GM21619 (cell line): ENCODE data around the gene OR52A5.
"Not testable (repeated sequence)": the region's sequence is repeated elsewhere in the genome, so short reads cannot be mapped to it uniquely, and the experiment has no call there.

Experiments used
- ATAC-seq: cut with Tn5 transposase; IDR thresholded peaks from one replicate; pipeline ENCODE4 v1.9.1; 2021; ENCODE audit not compliant: unreplicated experiment

Gene OR52A5

DNA sequence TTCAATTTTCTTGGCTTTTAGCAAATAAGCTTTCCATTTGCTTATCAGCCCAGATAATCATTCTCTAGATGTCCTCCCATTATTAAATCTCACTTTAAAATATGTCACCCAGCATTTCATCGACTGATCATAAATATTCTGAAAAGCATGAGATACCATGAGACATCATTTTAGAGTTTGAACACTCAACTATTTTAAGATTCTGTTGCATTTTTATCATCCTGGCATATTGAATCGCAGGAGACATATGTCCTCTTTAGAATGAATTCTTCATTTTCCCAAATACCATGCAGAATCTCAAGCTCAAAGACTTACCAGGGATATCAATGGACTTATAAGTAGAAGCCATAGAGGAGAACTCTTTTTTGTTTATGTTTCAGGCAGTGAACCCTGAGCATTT, at the start of gene OR52A5:
TSS of gene OR52A5 (minus strand) at position 361 of the 400 bp plus-strand sequence. CDS start 5,714 bp downstream, outside the sequence.
- no peak for ATAC-seq

GRCh38 chr11:5178046-5178837, 40.1 kb upstream of the OR52A5 start:
- ATAC-seq = no peak

GRCh38 chr11:5174934-5175333, 36.8 kb upstream of the OR52A5 start:
- ATAC-seq = no peak

DNA sequence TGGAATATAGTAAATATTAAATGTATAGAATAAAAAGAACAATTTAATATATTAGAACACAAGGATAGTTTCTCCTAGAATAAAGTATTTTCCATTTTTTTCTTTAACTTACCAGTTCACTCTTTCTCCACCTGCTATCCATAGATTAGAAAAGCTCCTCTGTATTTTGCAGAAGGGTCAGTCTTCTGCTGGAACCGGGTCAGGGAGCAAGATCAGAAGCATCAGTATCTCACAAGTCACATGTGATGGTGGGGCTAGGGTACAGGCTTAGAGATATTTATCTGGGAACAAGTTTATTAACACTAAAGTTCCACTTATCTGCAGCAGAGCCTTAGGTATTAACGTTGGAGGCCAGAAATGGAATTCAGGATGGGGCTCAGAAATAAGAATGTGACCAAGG, 33.7 kb upstream of the OR52A5 start:
- ATAC-seq = no peak

GRCh38 chr11:5165898-5166297, 27.7 kb upstream of the OR52A5 start:
- ATAC-seq = not testable (repeated sequence)

- ATAC-seq = not testable (repeated sequence)
Measured at GRCh38 chr11:5164807-5165206, 26.7 kb upstream of the OR52A5 start.

GRCh38 chr11:5161045-5161444, 22.9 kb upstream of the OR52A5 start:
- ATAC-seq = not testable (repeated sequence)

GRCh38 chr11:5160217-5160616, 22.1 kb upstream of the OR52A5 start:
- not testable (repeated sequence) for ATAC-seq

DNA sequence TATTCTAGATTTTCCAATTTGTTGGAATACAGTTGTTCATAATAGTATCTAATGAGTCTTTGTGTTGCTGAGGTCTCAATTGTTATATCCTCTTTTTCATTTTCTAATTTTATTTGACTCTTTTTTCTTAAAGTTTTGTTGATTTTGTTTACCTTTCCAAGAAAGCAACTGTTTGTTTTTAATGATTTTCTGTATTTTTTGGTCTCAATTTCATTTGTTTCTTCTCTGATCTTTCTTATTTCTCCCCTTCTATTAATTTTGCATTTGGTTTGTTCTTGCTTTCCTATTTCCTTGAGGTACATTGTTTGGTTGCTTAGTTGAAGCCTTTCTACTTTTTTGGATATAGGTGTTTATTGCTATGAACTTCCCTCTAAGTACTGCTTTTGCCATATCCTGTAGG, 21.6 kb upstream of the OR52A5 start:
- no peak for ATAC-seq

GRCh38 chr11:5154657-5155056, 16.5 kb upstream of the OR52A5 start, which contains the start of gene OR52A1:
TSS of gene OR52A1 (minus strand) at chr11:5154757. CDS start at chr11:5152369, 2,388 bp downstream.
- no peak for ATAC-seq

DNA sequence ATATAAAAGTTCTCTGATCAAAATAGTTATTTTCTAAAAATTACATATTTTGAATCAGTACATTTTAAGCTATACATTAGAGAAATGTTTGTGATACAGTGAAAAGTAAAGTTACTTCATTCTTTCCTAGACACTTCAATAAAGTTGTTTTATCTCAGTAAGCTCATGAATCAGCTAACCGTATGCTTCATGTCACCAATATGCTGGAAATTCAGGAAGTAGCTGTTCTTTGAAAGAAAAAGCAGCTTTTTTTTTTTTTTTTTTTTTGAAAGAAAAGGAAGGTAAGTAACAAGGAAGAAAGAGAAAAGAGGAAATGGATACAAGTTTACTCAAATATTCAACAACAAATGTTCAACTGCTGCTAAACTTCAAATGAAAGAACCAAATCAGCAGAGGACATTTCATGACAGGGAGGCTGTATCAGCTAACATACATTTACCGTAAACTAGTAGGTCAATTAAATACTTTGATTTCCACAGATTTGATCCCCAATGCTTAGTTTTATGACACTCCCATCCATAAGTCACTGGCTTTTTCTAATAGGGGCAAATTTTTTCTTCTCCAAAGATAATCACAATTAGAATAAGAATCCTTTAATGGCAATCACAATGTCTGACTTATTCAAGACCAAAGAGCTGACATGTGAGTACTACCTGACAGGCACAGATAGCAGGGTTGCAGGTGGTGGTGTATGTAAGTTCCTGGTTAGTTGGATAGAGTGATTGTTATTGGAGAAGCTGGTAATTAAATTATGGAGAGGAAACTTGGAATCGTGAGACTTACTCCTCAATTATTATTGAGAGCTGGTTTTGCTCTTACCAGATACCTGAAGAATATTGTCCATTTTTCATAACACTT, 15.6 kb upstream of the OR52A5 start:
- no peak for ATAC-seq

DNA sequence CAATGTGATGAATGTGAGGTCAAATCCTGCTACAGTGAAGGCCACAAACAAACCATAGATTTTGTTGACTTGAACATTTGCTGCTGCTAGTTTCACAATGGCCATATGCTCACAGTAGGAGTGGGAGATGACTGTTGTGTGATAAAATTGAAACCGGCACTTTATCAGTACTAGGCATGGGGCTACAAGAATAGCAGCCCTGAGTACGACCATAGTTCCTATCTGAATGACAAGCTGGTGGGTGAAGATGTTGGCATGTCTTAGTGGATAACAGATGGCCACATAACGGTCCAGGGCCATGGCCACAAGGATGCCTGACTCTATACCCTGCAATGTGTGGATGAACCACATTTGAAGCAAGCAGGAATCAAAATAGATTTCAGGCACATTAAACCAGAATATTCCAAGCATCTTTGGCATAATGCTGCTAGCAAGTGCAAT, 13.6 kb upstream of the OR52A5 start:
- no peak for ATAC-seq

- ATAC-seq = not testable (repeated sequence)
Measured at GRCh38 chr11:5144206-5144605, 6.0 kb upstream of the OR52A5 start.

DNA sequence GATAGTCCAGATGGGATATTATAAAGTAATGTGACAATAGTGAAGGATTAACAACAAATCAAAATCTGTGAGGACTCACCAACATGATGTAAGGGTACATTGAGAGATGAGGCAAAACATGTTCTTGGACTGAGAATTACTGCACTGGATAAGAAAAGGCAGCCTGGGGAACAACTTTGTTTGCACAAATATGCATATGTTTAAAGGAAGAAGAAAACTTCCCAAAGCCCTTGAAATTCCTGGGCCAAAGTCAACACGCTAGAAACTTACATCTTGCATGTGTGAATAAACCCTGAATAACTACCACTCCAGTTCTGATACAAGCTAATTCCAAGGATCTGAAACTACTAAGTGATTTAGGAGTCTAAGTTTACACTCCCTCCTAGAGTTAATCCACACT, 1.1 kb downstream of the OR52A5 start:
- ATAC-seq = no peak

DNA sequence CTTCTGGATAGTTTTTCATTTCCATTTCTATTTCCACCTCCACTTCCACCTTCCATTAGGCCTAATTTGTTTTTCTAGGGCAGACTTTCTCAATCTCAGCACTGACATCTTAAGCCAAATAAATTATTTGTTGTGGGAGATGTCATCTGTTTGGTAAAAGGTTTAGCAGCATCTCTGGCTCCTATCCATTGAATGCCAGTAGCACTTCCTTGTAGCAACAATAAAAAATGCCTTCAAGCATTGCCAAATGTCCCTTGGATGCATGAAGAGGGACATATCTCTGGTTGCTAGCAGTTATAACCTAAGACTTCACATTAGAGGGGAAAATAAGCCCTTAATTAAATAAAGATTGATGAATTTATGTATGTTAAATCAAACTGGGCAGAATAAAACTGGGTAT, 1.9 kb downstream of the OR52A5 start:
- no peak for ATAC-seq

DNA sequence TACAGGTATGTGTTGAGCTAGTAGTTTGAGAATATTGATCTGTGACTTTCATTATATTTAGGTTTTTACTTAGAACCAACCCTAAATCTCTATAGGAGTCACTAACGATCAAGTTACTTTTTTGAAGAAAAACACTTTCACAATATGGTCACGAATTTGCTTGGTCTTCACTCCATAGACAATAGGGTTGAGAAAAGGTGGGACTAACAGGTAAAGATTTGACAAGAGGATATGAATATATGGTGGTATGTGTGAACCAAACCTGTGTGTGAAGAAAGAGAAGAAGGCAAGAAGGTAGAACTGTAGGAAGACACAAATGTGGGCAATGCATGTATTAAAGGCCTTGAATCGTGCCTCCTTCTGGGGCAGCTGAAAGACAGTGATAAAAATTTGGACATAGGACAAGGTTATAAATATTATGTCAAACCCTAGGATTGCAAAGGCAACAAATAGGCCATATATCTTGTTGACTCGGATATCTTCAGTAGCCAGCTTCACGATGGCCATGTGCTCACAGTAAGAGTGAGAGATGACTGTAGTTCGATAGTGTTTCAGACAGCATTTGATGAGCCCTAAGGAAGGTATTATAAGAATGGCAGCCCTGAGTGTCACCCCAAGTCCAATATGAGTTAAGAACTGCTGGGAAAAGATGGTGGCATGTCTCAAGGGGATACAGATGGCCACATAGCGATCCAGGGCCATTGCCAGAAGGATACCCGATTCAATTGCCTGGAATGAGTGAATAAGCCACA, 6.4 kb downstream of the OR52A5 start:
- no peak for ATAC-seq

DNA sequence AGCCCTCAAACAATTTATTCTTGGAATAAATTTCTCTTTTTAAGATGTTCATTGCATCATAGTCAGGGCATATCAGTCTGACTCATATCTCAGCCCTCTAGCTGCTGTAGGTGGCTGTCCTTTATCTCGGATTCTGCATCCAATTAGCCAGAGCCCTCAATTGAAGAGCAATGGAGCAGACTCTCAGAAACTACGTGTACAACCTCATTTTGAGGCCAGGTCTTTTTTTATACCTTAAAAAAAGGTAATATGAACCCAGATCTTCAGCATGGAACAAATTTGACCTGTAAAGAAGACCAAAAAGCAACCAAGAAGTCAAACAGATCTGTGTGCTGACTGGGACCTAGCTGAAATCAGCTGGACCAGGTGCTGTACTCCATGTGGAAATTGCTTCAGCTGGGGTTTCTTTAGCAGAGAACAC, 8.7 kb downstream of the OR52A5 start:
- ATAC-seq = no peak

- ATAC-seq = no peak
Measured at GRCh38 chr11:5124891-5125620, 13.1 kb downstream of the OR52A5 start.

GRCh38 chr11:5123802-5124521, 14.2 kb downstream of the OR52A5 start:
- peak; percentile 95 for ATAC-seq

DNA sequence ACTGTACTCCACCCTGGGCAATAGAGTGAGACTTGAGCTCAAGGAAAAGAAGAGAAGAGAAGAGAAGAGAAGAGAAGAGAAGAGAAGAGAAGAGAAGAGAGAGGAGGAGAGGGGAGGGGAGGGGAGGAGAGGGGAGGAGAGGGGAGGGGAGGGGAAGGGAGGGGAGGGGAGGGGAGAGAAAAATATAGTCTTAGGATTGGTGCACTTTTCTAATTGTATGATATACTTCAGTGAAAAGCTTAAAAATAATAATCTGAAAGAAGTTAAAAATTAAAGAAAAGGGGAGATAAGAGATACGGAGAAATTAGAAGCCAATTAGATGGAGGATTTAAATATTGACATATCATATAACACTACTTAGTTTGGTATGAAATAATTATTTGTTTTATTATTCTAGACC, 19.3 kb downstream of the OR52A5 start:
- no peak for ATAC-seq
